Thymus (tissue), 11 donors: ENCODE measurements around the gene PLS1. TPM values are rescaled to one million over a fixed set of nuclear protein-coding genes. Genes with fewer than 3 reads are reported as not detected.

Experiments used
- DNase-seq, 9 donors: peaks; one replicate each; pipeline ENCODE4 v3.0.0-alpha.2; 2013; ENCODE audit warnings: low spot score in 9 of 9, low read depth in 6 of 9, missing footprints in 1 of 9
- H3K27ac ChIP-seq, 2 donors: one replicate each; pipeline ENCODE4 v1.5.1; 2013; ENCODE audit warnings: control low read depth in 1 of 2, low read depth in 1 of 2, low read length in 1 of 2, mild to moderate bottlenecking in 1 of 2, moderate library complexity in 1 of 2
- H3K27me3 ChIP-seq, 2 donors: one replicate each; pipeline ENCODE4 v1.5.1; 2013; ENCODE audit warnings: low read length in 1 of 2; ENCODE audit not compliant: control insufficient read depth in 2 of 2, insufficient read depth in 1 of 2
- H3K36me3 ChIP-seq, 2 donors: one replicate each; pipeline ENCODE4 v1.5.1; 2013; ENCODE audit warnings: low read length in 1 of 2, mild to moderate bottlenecking in 1 of 2, moderate library complexity in 1 of 2; ENCODE audit not compliant: control insufficient read depth in 2 of 2, insufficient read depth in 2 of 2
- H3K4me1 ChIP-seq, 2 donors: one replicate each; pipeline ENCODE4 v1.5.1; 2013; ENCODE audit warnings: low read length in 2 of 2; ENCODE audit not compliant: control insufficient read depth in 2 of 2, insufficient read depth in 2 of 2
- H3K4me3 ChIP-seq, 2 donors: one replicate each; pipeline ENCODE4 v1.5.1; 2013; ENCODE audit warnings: low read length in 2 of 2, control low read depth in 1 of 2, mild to moderate bottlenecking in 1 of 2
- H3K9me3 ChIP-seq, 2 donors: one replicate each; pipeline ENCODE4 v1.5.1; 2013; ENCODE audit warnings: low read length in 1 of 2, mild to moderate bottlenecking in 1 of 2; ENCODE audit not compliant: control insufficient read depth in 2 of 2, insufficient read depth in 1 of 2
- WGBS: extraction: QIAGEN DNeasy Blood & Tissue Kit; methylation state at CpG from one replicate; pipeline ENCODE4 v1.1.7; 2013; 5-methylcytosine and 5-hydroxymethylcytosine counted together
- polyA plus RNA-seq: library from polyadenylated mRNA; stranded (reverse); fragments of 200-250 nt; gene quantifications from one replicate; pipeline ENCODE4 v1.2.3, GENCODE V29; 2013
- total RNA-seq: library from RNA; stranded (reverse); fragments of 120-200 nt; gene quantifications from one replicate; pipeline ENCODE4 v1.2.4, GENCODE V29; 2013
- donor health status: healthy.

PLS1 gene
- total and polyA plus RNA-seq, 2 donors, result 2.0 to 9.2 TPM

DNA sequence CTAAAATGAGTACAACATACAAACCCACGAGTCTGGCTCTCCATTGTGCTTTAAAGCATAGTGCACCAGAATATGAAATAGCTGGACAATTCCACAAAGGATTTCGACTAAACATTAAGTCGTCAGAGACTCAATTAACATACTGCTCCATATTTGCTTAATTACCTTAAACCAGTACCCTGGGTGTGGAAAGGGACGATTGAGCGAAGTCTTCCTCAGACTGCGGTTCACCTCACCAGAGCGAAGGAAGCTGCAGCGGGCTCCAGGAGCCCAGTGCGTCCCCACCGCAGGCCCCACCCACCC is 127.4 kb downstream of the PLS1 start:
- H3K27me3 ChIP-seq, result peaks cover 14 to 47% of the 10 kb centered on the region in 2 donors
- no peaks in the 10 kb centered on the region for H3K36me3 ChIP-seq
- no peak overlapping the region for H3K27ac ChIP-seq
- peak in 2 of 9 donors; percentile 62 to 71 for DNase-seq
- peak overlapping the region; percentile 6 to 65 for H3K4me3 ChIP-seq
- peaks cover 3 to 7% of the 10 kb centered on the region in 2 donors for H3K4me1 ChIP-seq
- under 1% methylated on average over 10 of the region's 10 CpGs for WGBS
- H3K9me3 ChIP-seq, result peaks cover 1 to 6% of the 10 kb centered on the region in 2 donors

DNA sequence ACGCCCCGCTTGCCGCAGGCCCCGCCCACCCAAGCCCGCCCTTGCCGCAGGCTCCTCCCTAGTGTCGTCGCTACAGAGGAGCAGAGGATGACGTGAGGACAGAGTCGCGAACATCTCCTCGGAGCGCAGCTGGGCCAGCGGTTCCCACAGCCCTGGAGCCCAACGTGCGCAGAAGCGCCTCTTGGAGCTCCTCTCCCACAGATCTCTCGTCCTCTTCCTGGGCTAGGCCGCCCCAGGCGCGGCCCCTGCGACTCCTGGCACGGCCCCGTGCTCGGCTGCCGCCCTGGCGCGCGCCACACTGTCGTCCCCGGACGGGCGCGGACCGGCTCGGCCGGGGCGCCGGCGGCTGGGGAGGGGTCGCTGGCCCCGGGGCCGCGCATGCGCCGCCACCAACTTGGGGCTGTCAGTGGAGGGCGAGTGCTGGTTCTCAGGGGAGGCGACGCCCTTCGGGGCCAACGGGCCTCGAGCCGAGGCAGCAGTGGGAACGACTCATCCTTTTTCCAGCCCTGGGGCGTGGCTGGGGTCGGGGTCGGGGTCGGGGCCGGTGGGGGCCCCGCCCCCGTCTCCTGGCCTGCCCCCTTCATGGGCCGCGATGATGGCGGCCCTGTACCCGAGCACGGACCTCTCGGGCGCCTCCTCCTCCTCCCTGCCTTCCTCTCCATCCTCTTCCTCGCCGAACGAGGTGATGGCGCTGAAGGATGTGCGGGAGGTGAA is 127.9 kb downstream of the PLS1 start, which contains the start of gene TRPC1:
TRPC1 (plus strand) TSS at position 67 of the 714 bp plus-strand sequence; CDS start at position 593, 526 bp downstream.
- peak in 8 of 9 donors; percentile 23 to 91 (median 78) for DNase-seq
- Histone ChIP-seq H3K4me1 (peaks cover 3 to 7% of the 10 kb centered on the region in 2 donors), H3K36me3 (no peaks in the 10 kb centered on the region), H3K9me3 (peaks cover 1 to 6% of the 10 kb centered on the region in 2 donors), H3K4me3 (peak within 1 kb of the TSS; percentile 53 to 65), H3K27me3 (peaks cover 14 to 47% of the 10 kb centered on the region in 2 donors), H3K27ac (peak within 1 kb of the TSS; percentile 32 to 40)
- under 1% methylated on average over 73 of the region's 73 CpGs for WGBS

DNA sequence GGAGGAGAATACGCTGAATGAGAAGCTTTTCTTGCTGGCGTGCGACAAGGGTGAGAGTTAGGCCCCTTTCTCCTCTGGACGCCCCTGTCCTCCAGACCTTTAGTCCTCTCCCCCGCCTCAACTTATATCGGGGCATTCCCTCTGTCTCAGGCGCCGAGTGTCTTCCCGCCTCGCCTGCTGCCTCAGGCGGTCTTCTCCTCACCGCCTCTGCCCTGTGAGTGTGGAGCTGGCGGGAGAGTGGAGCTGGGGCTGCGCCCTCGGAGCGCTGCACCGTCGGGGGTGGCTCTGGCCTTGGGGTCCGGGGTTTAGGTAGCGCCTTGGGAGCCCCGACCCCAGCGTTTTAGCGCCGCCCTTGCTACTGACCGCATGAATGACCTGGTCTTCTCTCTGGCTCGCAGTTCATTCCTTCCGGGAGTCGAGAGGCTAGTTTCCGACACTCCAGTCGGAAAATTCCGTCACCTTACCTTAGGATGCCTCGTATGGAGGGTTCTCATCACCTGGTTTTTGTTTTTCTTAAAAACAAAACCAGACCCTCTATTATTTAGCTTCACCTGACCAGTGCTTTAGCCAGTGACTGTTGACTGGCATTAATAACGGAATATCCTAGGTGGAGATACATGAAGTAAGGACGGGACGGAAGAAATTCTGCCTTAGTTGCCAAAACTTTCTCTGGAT is 128.6 kb downstream of the PLS1 start:
- DNase-seq, result peak in 4 of 9 donors; percentile 3 to 24 (median 17)
- H3K27ac ChIP-seq, result peak overlapping the region; percentile 32 to 40
- no peaks in the 10 kb centered on the region for H3K36me3 ChIP-seq
- 18% methylated on average over 35 of the region's 35 CpGs for WGBS
- H3K4me3 ChIP-seq, result peak overlapping the region; percentile 53 to 65
- peaks cover 3 to 7% of the 10 kb centered on the region in 2 donors for H3K4me1 ChIP-seq
- peaks cover 1 to 6% of the 10 kb centered on the region in 2 donors for H3K9me3 ChIP-seq
- peaks cover 14 to 47% of the 10 kb centered on the region in 2 donors for H3K27me3 ChIP-seq

- no peak overlapping the region for H3K27ac ChIP-seq
- H3K4me1 ChIP-seq, result peaks cover 3 to 7% of the 10 kb centered on the region in 2 donors
- DNase-seq, result no peak
- peaks cover 14 to 47% of the 10 kb centered on the region in 2 donors for H3K27me3 ChIP-seq
- H3K36me3 ChIP-seq, result no peaks in the 10 kb centered on the region
- no peak overlapping the region for H3K4me3 ChIP-seq
- peaks cover 1 to 6% of the 10 kb centered on the region in 2 donors for H3K9me3 ChIP-seq
- 97% methylated on average over 5 of the region's 5 CpGs for WGBS
These were observed 129.2 kb downstream of the PLS1 start for GRCh38 chr3:142725357-142725739.

GRCh38 chr3:142726017-142726416 is 129.8 kb downstream of the PLS1 start:
- peaks cover 3 to 7% of the 10 kb centered on the region in 2 donors for H3K4me1 ChIP-seq

DNA sequence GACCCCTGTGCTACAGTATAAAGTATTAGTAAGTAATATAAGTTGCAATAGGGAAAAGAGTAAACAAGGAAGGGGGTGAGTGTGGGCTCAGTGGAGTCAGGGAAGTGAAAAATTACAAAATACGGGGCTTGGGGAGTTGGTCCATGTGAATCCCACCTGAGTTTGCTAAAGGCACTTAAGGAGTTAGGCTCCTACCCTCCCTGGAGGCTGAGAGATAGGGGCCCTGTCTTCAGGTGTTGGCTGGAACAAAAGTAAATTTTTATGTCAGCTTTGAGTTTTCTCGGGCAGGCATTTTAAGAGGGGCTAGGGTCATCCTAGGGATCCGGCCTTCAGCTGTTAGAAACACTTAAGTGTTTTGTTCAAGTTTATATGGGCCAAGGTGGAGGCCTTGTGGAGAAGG is 135.9 kb downstream of the PLS1 start:
- 97% methylated on average over 3 of the region's 3 CpGs for WGBS
- no peak for DNase-seq
- Histone ChIP-seq H3K9me3 (no peaks in the 10 kb centered on the region), H3K4me3 (no peak overlapping the region), H3K36me3 (no peaks in the 10 kb centered on the region), H3K27me3 (peaks cover 0 to 10% of the 10 kb centered on the region in 2 donors), H3K27ac (no peak overlapping the region), H3K4me1 (no peaks in the 10 kb centered on the region)

More at GRCh38 chr3:142726017-142726416, 129.8 kb downstream of the PLS1 start:
- H3K4me3 ChIP-seq, result no peak overlapping the region
- peaks cover 14 to 47% of the 10 kb centered on the region in 2 donors for H3K27me3 ChIP-seq
- H3K9me3 ChIP-seq, result peaks cover 1 to 6% of the 10 kb centered on the region in 2 donors
- no peaks in the 10 kb centered on the region for H3K36me3 ChIP-seq
- WGBS, result 94% methylated on average over 1 of the region's 1 CpG
- no peak for DNase-seq
- H3K27ac ChIP-seq, result no peak overlapping the region

GRCh38 chr3:142734834-142735233 is 138.6 kb downstream of the PLS1 start:
- H3K27ac ChIP-seq, result no peak overlapping the region
- no peak for DNase-seq
- H3K36me3 ChIP-seq, result no peaks in the 10 kb centered on the region
- WGBS, result over 99% methylated on average over 2 of the region's 2 CpGs
- no peak overlapping the region for H3K4me3 ChIP-seq
- no peaks in the 10 kb centered on the region for H3K4me1 ChIP-seq
- no peaks in the 10 kb centered on the region for H3K27me3 ChIP-seq
- no peaks in the 10 kb centered on the region for H3K9me3 ChIP-seq

DNA sequence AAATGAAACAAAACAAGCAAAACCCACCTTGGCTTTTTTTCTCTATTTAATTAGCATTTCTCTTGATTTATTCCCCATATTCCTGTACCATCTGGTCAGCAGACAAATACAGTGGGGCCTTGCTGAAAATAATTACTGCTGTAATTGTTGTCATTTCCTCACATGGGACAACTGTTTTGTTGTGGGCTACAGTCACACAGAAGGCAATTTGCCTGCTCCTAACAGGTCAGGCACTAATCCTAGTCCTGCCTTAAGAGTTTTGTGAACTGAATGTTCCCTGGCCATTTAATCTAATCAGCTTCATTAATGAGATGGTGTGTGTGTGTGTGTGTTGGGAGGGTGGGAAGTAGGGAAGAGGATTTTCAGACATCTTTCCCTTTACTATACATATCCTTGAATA is 139.3 kb downstream of the PLS1 start:
- DNase-seq, result no peak
- Histone ChIP-seq H3K4me1 (no peaks in the 10 kb centered on the region), H3K27me3 (no peaks in the 10 kb centered on the region), H3K36me3 (no peaks in the 10 kb centered on the region), H3K27ac (no peak overlapping the region), H3K9me3 (no peaks in the 10 kb centered on the region), H3K4me3 (no peak overlapping the region)

- Histone ChIP-seq H3K27me3 (no peaks in the 10 kb centered on the region), H3K27ac (no peak overlapping the region), H3K4me3 (no peak overlapping the region), H3K9me3 (no peaks in the 10 kb centered on the region), H3K4me1 (no peaks in the 10 kb centered on the region), H3K36me3 (no peaks in the 10 kb centered on the region)
- no peak for DNase-seq
These were observed 142.2 kb downstream of the PLS1 start for GRCh38 chr3:142738396-142738795.
